GDM1 (cell line): Measurements from ENCODE around the gene DCP2.

Source experiments
- DNase-seq: peaks from one replicate; lab custom pipeline; 2025; lab: John Stamatoyannopoulos, UW

DCP2 gene

GRCh38 chr5:113047733-113048652 lies 71.4 kb downstream of the DCP2 start:
- DNase-seq = peak; percentile 49

GRCh38 chr5:113048931-113049330 lies 72.3 kb downstream of the DCP2 start:
- DNase-seq = no peak

DNA sequence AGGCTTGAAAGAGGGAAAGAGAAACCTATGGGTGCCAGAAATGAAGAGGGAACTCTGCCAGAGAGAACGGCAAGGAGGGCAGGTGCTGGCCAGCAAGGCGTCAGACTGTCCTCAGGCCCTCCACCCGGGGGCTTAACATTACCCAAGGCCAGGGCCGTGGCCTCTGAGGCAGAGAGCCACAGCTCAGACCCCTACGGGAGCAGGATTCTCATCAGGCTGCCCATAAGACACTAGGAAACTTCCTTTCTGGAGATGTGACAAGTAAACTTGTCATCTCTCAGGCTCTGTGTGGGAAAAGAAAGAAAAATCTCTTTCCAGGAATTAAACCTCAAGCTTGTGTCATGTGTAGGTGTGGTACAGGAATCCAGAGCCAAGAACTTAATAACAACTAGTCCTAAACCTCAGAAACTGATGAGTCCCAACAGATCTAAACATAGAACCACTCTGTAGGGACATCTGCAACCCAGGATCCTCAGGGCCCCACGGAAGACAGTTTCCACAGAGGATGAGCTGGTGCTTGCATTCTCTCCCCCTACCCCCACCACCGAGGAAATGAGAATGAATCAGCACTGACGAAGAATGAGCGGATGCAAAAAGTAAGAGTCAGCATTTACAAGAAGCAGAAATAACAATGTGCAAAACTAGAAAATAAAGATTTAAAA lies 74.3 kb downstream of the DCP2 start:
- DNase-seq = no peak

DNA sequence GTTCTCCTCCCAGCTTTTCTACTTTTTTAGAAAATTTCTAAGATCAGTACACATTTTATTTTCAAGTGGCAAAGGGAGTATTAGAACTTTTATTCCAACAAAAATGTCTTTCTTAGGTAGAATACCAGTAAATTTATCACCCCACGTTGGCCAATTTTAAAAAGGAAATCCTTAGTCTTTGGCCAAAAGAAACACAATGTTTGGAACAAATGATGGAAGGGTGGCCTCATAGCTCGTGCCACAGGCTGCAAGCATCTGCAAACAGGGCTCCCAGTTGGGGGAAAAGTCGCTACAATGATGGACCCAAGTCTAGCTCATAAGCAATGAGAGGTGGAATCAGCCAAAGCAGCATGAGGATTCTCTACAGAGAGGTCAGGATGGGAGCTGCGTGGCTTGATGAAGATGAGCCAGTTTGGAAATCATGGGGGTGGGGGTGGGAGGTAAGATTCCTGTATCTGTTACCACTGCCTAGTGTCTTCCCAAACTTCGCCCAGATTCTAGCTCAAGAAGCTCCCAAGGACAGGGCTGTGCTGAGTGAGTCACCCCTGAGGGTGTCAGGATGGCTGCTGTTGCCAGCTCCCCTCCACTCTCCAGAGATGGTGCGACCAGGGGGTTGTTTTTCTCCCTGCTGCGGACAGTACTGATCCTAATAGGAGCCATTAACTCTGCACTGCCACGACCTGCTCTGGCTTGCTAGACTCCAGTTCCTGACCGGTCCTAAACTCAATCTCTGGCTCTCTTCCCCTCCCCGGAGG lies 75.6 kb downstream of the DCP2 start:
- DNase-seq = no peak

DNA sequence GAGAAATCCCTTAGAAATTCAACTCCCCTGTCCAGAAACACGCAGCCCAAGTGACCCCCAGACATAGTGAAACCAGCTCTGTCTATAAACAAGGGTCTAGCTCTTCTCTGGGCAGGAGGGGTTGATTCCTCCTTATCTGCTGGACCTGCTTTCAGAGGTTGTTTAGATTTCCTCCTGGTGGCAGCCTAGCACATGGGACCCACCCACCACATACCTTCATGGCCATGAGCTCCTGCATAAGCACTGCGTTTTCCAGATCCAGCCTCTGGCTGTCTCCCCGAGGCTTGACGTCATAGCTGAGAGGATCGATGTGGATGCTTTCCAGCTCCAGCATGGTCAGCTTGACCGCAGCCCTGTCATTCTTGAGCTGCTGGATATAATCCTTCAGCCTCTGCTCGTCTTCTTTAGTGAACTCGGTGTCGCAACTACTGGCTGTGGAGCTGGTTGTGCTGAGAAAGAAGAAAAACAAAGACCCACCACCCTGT lies 77.0 kb downstream of the DCP2 start:
- no peak for DNase-seq

GRCh38 chr5:113054899-113055298 lies 78.3 kb downstream of the DCP2 start:
- no peak for DNase-seq

DNA sequence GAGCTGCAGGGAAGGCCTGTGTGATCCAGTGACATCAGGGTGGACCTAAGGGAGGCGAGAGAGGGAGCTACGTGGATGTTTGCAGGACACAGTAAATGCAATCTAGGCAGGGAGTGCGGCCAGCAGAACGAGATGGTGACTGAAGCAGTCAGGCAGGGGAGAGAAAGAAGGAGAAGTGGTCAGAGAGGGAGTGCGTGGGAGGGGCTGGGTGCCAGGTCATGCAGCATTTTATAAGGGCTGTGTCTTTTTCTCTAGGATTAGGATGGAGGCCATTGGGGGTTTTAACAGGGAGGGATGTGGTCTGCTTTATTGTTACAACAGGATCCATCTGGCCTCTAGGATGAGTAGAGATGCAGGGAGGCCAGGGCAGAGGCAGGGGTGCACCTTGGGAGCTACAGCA lies 80.4 kb downstream of the DCP2 start:
- DNase-seq = peak; percentile 13

DNA sequence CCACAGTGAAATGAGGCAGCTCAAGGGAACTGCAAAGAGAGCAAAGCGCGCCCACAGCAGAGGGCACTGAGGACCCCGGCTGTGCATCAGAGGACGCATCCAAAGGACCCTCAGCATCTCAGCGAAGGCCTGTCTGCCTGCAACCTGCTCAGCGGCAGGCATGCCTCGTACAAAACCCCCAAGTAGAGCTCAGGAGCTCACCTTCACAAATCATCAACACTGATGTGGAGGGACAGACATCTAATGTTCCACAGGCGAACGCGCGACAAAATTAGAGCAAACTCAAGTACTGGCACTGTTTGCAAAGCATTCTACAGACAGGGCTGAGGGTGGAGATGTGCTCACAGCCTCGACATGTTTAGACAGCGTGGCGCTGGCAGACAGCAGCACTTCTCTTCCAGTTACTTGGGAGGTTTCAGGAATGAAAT lies 81.0 kb downstream of the DCP2 start:
- no peak for DNase-seq

DNA sequence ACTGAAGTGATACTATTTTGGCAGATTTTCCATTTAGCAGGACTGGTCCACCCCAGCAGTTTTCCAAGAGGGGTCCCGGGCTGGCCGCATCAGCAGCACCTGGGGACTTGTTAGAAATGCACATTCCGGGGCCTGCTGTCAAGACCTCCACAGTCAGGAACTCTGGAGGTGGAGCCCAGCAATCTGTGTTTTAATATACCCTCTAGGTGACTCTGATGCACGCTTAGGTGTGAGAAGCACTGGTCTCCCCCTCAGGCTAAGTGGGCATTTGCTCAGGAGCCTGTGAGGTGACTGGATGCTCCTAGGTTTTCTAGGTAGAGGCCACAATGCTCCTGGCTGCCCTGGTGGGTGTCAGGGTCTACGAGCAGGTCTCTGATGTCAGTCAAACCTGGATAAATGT lies 81.7 kb downstream of the DCP2 start:
- DNase-seq = no peak

DNA sequence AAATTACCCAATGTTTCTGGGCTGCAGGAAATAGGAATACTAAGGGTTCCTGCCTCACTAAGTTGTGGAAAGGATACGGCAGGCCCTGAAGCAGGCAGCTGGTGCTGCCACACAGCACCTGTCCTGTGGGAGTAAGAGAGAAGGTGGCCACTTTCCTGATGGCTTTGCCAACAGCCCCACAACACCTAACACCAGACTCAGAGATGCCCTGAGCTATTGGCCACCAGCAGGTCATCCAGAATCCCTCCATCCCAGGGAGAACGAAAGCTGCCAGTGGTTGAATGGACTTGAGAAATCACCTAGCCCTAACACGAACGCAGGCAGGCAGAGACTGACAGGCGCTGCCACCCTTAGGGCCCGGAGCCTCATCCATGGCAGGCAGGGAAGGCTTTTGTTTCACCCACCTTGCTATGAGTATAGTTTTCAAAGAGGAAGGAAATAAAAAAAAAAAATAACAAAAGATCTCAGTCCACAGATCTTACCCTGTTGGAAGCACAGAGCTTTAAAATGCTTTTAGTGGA lies 82.2 kb downstream of the DCP2 start:
- DNase-seq = no peak

GRCh38 chr5:113059232-113060040 lies 82.8 kb downstream of the DCP2 start:
- no peak for DNase-seq

GRCh38 chr5:113060408-113061025 lies 83.9 kb downstream of the DCP2 start:
- DNase-seq = no peak

DNA sequence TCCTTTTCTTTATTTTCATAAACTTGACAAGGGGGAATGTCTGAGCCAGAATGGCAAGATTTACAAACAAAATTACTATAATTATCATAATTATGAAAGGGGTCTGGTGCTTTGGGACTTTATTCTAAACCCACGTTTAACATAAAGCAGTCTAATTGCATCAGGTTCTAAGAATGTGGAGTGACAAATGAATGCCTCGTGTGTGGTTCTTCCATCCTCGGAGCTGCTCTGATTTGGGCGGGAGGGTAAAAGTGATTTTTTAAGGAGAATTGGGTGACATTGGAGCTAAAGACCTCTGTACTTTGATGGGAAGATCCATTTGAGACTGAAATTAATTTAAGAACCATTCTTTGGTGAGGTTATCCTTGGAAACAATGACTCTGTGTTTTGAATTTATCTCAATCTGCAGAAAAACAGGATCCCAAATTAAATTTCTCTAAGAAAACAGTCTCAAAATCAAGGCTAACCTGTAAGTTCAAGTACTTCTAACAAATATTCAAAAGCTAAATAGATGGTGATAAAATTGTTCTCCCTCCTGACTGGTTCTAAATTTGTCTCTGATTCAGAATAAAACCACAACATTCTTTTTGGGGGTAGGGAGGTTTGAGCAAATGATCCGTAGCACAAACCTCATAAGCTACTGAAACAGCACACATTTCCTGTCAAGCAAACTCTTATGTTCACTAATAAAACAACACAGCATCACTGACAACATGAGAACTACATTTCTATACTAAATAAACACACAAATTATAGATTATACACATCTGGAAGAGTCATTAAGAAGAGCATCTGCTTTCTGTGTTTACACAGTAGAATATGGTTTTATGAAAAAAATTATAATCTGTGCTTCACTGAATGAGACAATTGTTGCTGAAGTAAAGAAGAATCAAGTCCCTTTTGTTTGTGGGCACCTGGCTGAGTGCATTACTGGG lies 85.5 kb downstream of the DCP2 start:
- DNase-seq = no peak

- no peak for DNase-seq
Measured at GRCh38 chr5:113062869-113063508, 86.4 kb downstream of the DCP2 start.

GRCh38 chr5:113063927-113064326 lies 87.3 kb downstream of the DCP2 start:
- DNase-seq = no peak

- no peak for DNase-seq
Measured at GRCh38 chr5:113064806-113065205, 88.2 kb downstream of the DCP2 start.

GRCh38 chr5:113065626-113066025 lies 89.0 kb downstream of the DCP2 start:
- DNase-seq = no peak

- DNase-seq = no peak
Measured at GRCh38 chr5:113067635-113068344, 91.2 kb downstream of the DCP2 start.

GRCh38 chr5:113068559-113068958 lies 92.0 kb downstream of the DCP2 start:
- DNase-seq = no peak
